GM20000 (cell line): Measurements from ENCODE around the gene DYNLT4.

Experiments used
- DNase-seq: peaks from one replicate; pipeline ENCODE4 v3.0.0; 2012; ENCODE audit warnings: low spot score
- CTCF ChIP-seq: IDR thresholded peaks from 2 replicates; pipeline ENCODE4 v1.5.1; 2012; ENCODE audit warnings: mild to moderate bottlenecking, control low read depth; ENCODE audit errors: extremely low read depth, missing control alignments

The DYNLT4 gene

GRCh38 chr1:44834328-44834727 lies 27.2 kb upstream of the DYNLT4 start:
- no peak for TF ChIP-seq CTCF
- DNase-seq, result no peak

- no peak for TF ChIP-seq CTCF
- DNase-seq, result no peak
These were observed 25.0 kb upstream of the DYNLT4 start for GRCh38 chr1:44832056-44832705.

GRCh38 chr1:44831516-44831915 lies 24.4 kb upstream of the DYNLT4 start:
- no peak for DNase-seq

GRCh38 chr1:44830900-44831304 lies 23.8 kb upstream of the DYNLT4 start:
- DNase-seq, result no peak
- no peak for TF ChIP-seq CTCF

More at GRCh38 chr1:44831516-44831915, 24.4 kb upstream of the DYNLT4 start:
- TF ChIP-seq CTCF, result no peak

- no peak for DNase-seq
- no peak for TF ChIP-seq CTCF
These were observed 22.6 kb upstream of the DYNLT4 start for GRCh38 chr1:44829506-44830384.

GRCh38 chr1:44828841-44829440 lies 21.8 kb upstream of the DYNLT4 start:
- no peak for DNase-seq
- TF ChIP-seq CTCF, result no peak
